Gastroesophageal sphincter (tissue), 4 donors: Measurements from ENCODE around the gene FANCM. TPM values are rescaled to one million over a fixed set of nuclear protein-coding genes. Genes with fewer than 3 reads are reported as not detected.

Experiments used
- ATAC-seq: fragments of 150-250 bp; one replicate; pipeline ENCODE4 v1.9.1; 2016; ENCODE audit warnings: mild to moderate bottlenecking, moderate library complexity
- H3K27ac ChIP-seq, 4 donors: fragments of 200-600 bp; sonication (generic) in 3 of 4; 1 replicate in 3 of 4; 2 replicates in 1 of 4; pipeline ENCODE4 v1.5.1; 2016 to 2019
- H3K27me3 ChIP-seq: fragments of 200-600 bp; sonication (generic); one replicate; pipeline ENCODE4 v1.5.1; 2019
- H3K36me3 ChIP-seq, 2 donors: fragments of 200-600 bp; sonication (generic); one replicate each; pipeline ENCODE4 v1.5.1; 2019; ENCODE audit warnings: control low read depth in 1 of 2
- H3K4me1 ChIP-seq, 3 donors: fragments of 200-600 bp; sonication (generic); 1 replicate in 2 of 3; 2 replicates in 1 of 3; pipeline ENCODE4 v1.5.1; 2016 to 2019; ENCODE audit warnings: control low read depth in 2 of 3
- H3K4me3 ChIP-seq, 2 donors: fragments of 200-600 bp; sonication (generic); one replicate each; pipeline ENCODE4 v1.5.1; 2019; ENCODE audit warnings: mild to moderate bottlenecking in 1 of 2, moderate library complexity in 1 of 2
- H3K9me3 ChIP-seq, 3 donors: fragments of 200-600 bp; sonication (generic); one replicate each; pipeline ENCODE4 v1.5.1; 2017 to 2019; ENCODE audit warnings: control low read depth in 2 of 3
- CTCF ChIP-seq, 4 experiments: fragments of 200-600 bp in 2 of 4; fragments of 450-650 bp in 2 of 4; sonication (generic) in 1 of 4; IDR thresholded peaks; one replicate each; pipeline ENCODE4 v1.5.1; 2017 to 2019; ENCODE audit warnings: antibody characterized with exemption in 4 of 4, mild to moderate bottlenecking in 2 of 4, moderate library complexity in 2 of 4
- EP300 ChIP-seq: sonication (generic); formaldehyde crosslinking; IDR thresholded peaks from one replicate; pipeline ENCODE4 v1.6.1; 2017; ENCODE audit warnings: antibody characterized with exemption, mild to moderate bottlenecking
- POLR2A ChIP-seq, 2 donors: fragments of 450-650 bp; IDR thresholded peaks; one replicate each; pipeline ENCODE4 v1.6.1; 2017; ENCODE audit warnings: antibody characterized with exemption in 2 of 2, mild to moderate bottlenecking in 2 of 2, moderate library complexity in 1 of 2
- POLR2AphosphoS5 ChIP-seq: sonication (generic); formaldehyde crosslinking; IDR thresholded peaks from one replicate; pipeline ENCODE4 v1.6.1; 2017; ENCODE audit warnings: antibody characterized with exemption
- WGBS, 2 donors: methylation state at CpG; one replicate each; pipeline ENCODE4 v1.1.5; 2018; ENCODE audit warnings: low coverage in 1 of 2; 5-methylcytosine and 5-hydroxymethylcytosine counted together
- total RNA-seq, 4 donors: library from RNA; depleted of rRNA; stranded (reverse); fragments of >200 nt; gene quantifications; one replicate each; pipeline ENCODE4 v1.1.0, GENCODE V29; 2016

Gene FANCM
- total RNA-seq, 4 donors from 2014 or later, result 1.8 to 7.7 (median 4.3) TPM

DNA sequence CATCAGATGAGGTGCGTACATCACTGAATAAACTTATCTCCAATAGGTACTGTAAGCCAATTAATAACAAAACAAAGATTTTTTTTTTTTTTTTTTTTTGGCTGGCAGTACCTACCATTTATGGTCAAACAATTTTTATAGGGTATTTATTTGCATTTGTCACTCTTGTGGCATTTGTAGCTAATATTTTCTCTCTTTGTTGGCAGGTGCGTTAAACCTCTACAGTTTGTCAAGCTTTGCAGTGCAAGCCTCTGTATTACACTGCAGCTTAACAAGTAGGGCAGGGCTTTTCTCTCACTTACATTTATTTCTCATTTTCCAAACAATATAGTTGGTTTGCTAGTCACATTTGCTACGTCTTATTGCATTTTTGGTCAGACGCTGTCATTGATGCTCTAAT is 39.5 kb upstream of the FANCM start:
- no peak for ATAC-seq
- Histone ChIP-seq H3K4me3 (no peak overlapping the region), H3K9me3 (no peaks in the 10 kb centered on the region), H3K36me3 (peaks cover 5 to 60% of the 10 kb centered on the region in 2 donors), H3K4me1 (peaks cover 0 to 10% (median 0%) of the 10 kb centered on the region in 3 donors), H3K27ac (no peak overlapping the region), H3K27me3 (no peaks in the 10 kb centered on the region)
- WGBS, 2 donors, result 78 to 91% methylated on average over 3 to 4 of the region's 4 CpGs
- TF ChIP-seq POLR2A (IDR thresholded peaks at IDR 0.05) (no peak), POLR2AphosphoS5 (no peak), CTCF (IDR thresholded peaks at IDR 0.05) (no peak), EP300 (no peak)

- no peak overlapping the region for H3K4me3 ChIP-seq
- no peaks in the 10 kb centered on the region for H3K27me3 ChIP-seq
- H3K27ac ChIP-seq, result no peak overlapping the region
- no peak for ATAC-seq
- no peaks in the 10 kb centered on the region for H3K4me1 ChIP-seq
- TF ChIP-seq POLR2A (IDR thresholded peaks at IDR 0.05), result no peak
- no peak for TF ChIP-seq POLR2AphosphoS5
- H3K36me3 ChIP-seq, result peaks cover 1 to 82% of the 10 kb centered on the region in 2 donors
- no peaks in the 10 kb centered on the region for H3K9me3 ChIP-seq
These were observed 31.9 kb upstream of the FANCM start for GRCh38 chr14:45103806-45104205.

DNA sequence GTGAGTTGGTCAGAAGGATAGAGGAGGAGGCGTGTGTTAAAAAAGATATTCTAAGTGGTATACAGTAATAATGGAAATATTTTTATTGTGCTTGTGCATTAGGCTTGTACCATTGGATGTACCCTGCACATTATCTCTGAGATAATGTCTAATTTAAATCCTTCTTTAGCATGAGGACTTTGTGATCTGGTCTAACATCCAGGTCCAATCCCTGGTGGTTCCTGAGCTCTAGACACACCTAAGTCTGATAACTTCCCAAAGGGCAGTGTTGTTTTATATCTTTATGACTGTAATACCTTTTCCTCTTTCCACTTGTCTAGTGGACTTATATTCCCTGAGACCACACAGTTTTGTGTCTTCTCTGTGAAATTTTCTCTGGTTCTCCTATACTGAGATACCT is 31.2 kb upstream of the FANCM start:
- Histone ChIP-seq H3K4me3 (no peak overlapping the region), H3K36me3 (peaks cover 0 to 82% of the 10 kb centered on the region in 2 donors), H3K9me3 (no peaks in the 10 kb centered on the region), H3K4me1 (no peaks in the 10 kb centered on the region), H3K27ac (no peak overlapping the region), H3K27me3 (no peaks in the 10 kb centered on the region)
- no peak for TF ChIP-seq CTCF (IDR thresholded peaks at IDR 0.05)
- TF ChIP-seq POLR2A (IDR thresholded peaks at IDR 0.05), result no peak
- ATAC-seq, result no peak
- 86 to 93% methylated on average over 1 of the region's 1 CpG for WGBS, 2 donors

DNA sequence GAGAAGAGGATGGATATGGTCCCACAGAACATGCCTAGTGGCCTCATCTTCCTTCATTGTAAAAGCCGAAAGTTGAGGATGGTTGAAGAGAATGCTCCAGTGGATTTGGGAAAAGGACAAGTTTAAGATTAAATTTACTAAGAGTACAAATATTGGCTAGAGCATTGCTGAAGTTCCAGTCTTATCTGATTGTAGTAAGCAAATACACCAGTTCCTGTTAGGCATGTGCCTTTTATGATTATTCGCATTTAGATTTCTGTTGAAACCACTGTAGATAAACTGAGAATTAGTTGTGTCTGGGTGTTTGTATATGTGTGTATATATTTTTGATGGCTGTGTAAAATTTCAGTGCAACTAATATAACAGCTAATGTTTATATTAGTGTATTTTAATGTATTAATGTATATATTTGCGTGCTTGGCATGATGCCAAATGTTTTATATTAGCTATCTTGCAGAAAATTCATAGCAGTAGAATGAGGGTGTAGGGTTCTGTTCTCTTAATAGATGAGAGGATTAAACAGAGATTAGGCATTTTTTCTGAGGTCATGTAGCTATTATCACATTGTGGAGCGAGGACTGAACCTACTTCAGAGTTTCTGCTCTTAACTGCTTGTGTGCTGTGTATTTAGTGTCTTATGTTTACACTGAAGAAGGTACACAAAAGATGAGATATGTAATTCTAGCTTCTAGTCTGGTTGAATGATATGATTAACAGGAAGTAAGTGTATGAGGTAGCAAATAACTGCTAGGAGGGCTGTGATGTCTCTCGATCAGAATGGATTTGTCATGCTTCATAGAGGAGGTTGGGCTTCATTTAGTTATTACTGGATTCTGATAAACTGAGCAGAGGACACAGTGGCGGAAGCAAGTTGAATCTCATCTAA is 22.6 kb upstream of the FANCM start:
- no peak overlapping the region for H3K27ac ChIP-seq
- peaks cover 3 to 92% of the 10 kb centered on the region in 2 donors for H3K36me3 ChIP-seq
- H3K9me3 ChIP-seq, result no peaks in the 10 kb centered on the region
- no peak for TF ChIP-seq CTCF (IDR thresholded peaks at IDR 0.05)
- TF ChIP-seq POLR2A (IDR thresholded peaks at IDR 0.05), result no peak
- no peak for TF ChIP-seq POLR2AphosphoS5
- no peak for TF ChIP-seq EP300
- no peak for ATAC-seq
- no peaks in the 10 kb centered on the region for H3K27me3 ChIP-seq
- no peak overlapping the region for H3K4me3 ChIP-seq
- WGBS, 2 donors, result 81 to 89% methylated on average over 6 of the region's 6 CpGs
- no peaks in the 10 kb centered on the region for H3K4me1 ChIP-seq

DNA sequence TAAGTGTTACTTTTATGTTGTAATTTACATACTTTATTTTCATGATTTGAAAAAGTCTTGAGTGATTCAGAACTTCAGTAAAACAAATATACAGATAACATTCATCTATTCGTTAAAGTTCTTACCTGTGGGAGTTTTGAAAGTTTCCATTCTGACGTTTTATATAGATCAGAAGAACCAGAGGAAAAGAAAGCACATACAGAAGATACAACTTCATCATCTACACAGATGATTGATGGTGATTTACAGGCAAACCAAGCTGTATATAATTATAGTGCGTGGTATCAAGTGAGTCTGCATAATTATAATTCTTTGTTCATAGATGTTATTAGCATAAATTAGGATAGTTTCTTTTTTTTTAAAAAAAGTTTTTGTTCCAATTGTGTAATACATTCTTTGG is 21.4 kb upstream of the FANCM start:
- H3K4me3 ChIP-seq, result no peak overlapping the region
- no peaks in the 10 kb centered on the region for H3K9me3 ChIP-seq
- no peak for TF ChIP-seq POLR2A (IDR thresholded peaks at IDR 0.05)
- TF ChIP-seq CTCF (IDR thresholded peaks at IDR 0.05), result no peak
- TF ChIP-seq POLR2AphosphoS5, result no peak
- TF ChIP-seq EP300, result no peak
- 56 to 75% methylated on average over 3 of the region's 3 CpGs for WGBS, 2 donors
- H3K27me3 ChIP-seq, result no peaks in the 10 kb centered on the region
- ATAC-seq, result no peak
- no peak overlapping the region for H3K27ac ChIP-seq
- H3K4me1 ChIP-seq, result no peaks in the 10 kb centered on the region
- H3K36me3 ChIP-seq, result peaks cover 3 to 98% of the 10 kb centered on the region in 2 donors
